K562 (cell line): ENCODE measurements around the gene EPO. TPM values are rescaled to one million over a fixed set of nuclear protein-coding genes. Genes with fewer than 3 reads are reported as not detected.
A peak's percentile ranks its signal among the peaks of the same experiment; 100 is the strongest.

Source experiments
- EGR1 ChIP-seq: fragments of 450-650 bp; conservative IDR thresholded peaks from 2 replicates; pipeline ENCODE4 v1.6.1; 2017; ENCODE audit warnings: mild to moderate bottlenecking
- FIP1L1 ChIP-seq: fragments of 200-400 bp; formaldehyde crosslinking; IDR thresholded peaks from 2 replicates; pipeline ENCODE4 v1.6.1; 2018; ENCODE audit warnings: mild to moderate bottlenecking, low read depth, low read length; ENCODE audit not compliant: poor library complexity, severe bottlenecking
- HSF4 ChIP-seq: fragments of 250-450 bp; sonication (Bioruptor Pico); IDR thresholded peaks from 2 replicates; pipeline ENCODE4 v2.1.2; 2022; ENCODE audit warnings: mild to moderate bottlenecking, moderate library complexity, borderline replicate concordance
- KDM2B ChIP-seq: fragments of 250-450 bp; sonication (Bioruptor Pico); IDR thresholded peaks from 2 replicates; pipeline ENCODE4 v1.8.0; 2021; ENCODE audit warnings: mild to moderate bottlenecking, moderate library complexity
- PRDM10 ChIP-seq: fragments of 450-650 bp; IDR thresholded peaks from 2 replicates; pipeline ENCODE4 v1.6.1; 2018; ENCODE audit not compliant: partially characterized antibody
- PRMT5 ChIP-seq: sonication (generic); formaldehyde crosslinking; IDR thresholded peaks from 2 replicates; pipeline ENCODE4 v1.5.0; 2020; ENCODE audit warnings: missing genetic modification reagents
- RB1 ChIP-seq: fragments of 450-650 bp; IDR thresholded peaks from 2 replicates; pipeline ENCODE4 v1.6.1; 2017; ENCODE audit warnings: low read depth, mild to moderate bottlenecking
- RBFOX2 ChIP-seq: fragments of 200-400 bp; formaldehyde crosslinking; IDR thresholded peaks from 2 replicates; pipeline ENCODE4 v1.6.1; 2017; ENCODE audit warnings: low read depth, mild to moderate bottlenecking, low read length, moderate library complexity
- SIN3A ChIP-seq, 2 experiments: fragments of 150-350 bp in 1 of 2; IDR thresholded peaks; 2 replicates each; pipeline ENCODE4 v1.6.1; 2011 to 2016; ENCODE audit warnings: borderline replicate concordance in 2 of 2, low read depth in 2 of 2, low read length in 2 of 2, mild to moderate bottlenecking in 2 of 2, moderate library complexity in 2 of 2; ENCODE audit not compliant: control insufficient read depth in 1 of 2
- SPI1 ChIP-seq: IDR thresholded peaks from 2 replicates; pipeline ENCODE4 v1.6.1; 2011; ENCODE audit warnings: low read depth, low read length, control low read depth, borderline replicate concordance
- YY1 ChIP-seq, 3 experiments: IDR thresholded peaks; 2 replicates each; pipeline ENCODE4 v1.6.1; 2011; ENCODE audit warnings: low read length in 2 of 3, mild to moderate bottlenecking in 2 of 3, moderate library complexity in 2 of 3, borderline replicate concordance in 1 of 3, control low read depth in 1 of 3, low read depth in 1 of 3; ENCODE audit not compliant: insufficient read depth in 3 of 3, insufficient replicate concordance in 2 of 3, control insufficient read depth in 1 of 3, insufficient read length in 1 of 3; ENCODE audit errors: extremely low read depth in 1 of 3
- ZNF263 ChIP-seq: sonication (generic); formaldehyde crosslinking; IDR thresholded peaks from 2 replicates; pipeline ENCODE4 v1.8.0; 2022; ENCODE audit warnings: mild to moderate bottlenecking, missing genetic modification reagents, borderline replicate concordance
- ZSCAN32 ChIP-seq: fragments of 450-650 bp; formaldehyde crosslinking; IDR thresholded peaks from 2 replicates; pipeline ENCODE4 v1.4.0; 2020; ENCODE audit warnings: mild to moderate bottlenecking, moderate library complexity
- polyA plus RNA-seq, 8 experiments: library from polyadenylated mRNA; depleted of rRNA in 4 of 8; stranded (reverse) in 5 of 8; unstranded in 3 of 8; fragments of >200 nt; fragmentation: Nextera tagmentation in 2 of 8; fragmentation: Illumina TruSeq in 1 of 8; extraction: Ambion mirVana in 2 of 8; extraction: Trizol in 1 of 8; gene quantifications; 2 replicates each; pipeline versions ENCODE4 v1.2.1 to v1.2.3, GENCODE V29; 2011 to 2014; ENCODE audit warnings: inconsistent platforms in 1 of 8, missing spikeins in 1 of 8
- total RNA-seq, 7 experiments: library from RNA; depleted of rRNA in 6 of 7; stranded (reverse); fragments of >200 nt in 6 of 7; fragmentation: Illumina TruSeq in 2 of 7; extraction: Trizol in 2 of 7; gene quantifications; 2 replicates each; pipeline versions ENCODE4 v1.2.1 to v1.2.3, GENCODE V29; 2011 to 2021; ENCODE audit warnings: low replicate concordance in 1 of 7
- TF ChIP-seq, protein P1 (sequence below): sonication (generic); formaldehyde crosslinking; IDR thresholded peaks from 2 replicates; pipeline ENCODE4 v1.8.1; 2023; ENCODE audit warnings: mild to moderate bottlenecking, missing genetic modification reagents
- TF ChIP-seq, protein P2 (sequence below): fragments of 450-650 bp; IDR thresholded peaks from 2 replicates; pipeline ENCODE4 v1.6.1; 2016
- TF ChIP-seq, protein P3 (sequence below), 2 experiments: IDR thresholded peaks; 2 replicates each; pipeline ENCODE4 v1.6.1; 2012; ENCODE audit warnings: improper control_type of control experiment in 2 of 2, low read depth in 2 of 2, low read length in 2 of 2, borderline replicate concordance in 1 of 2

The EPO gene
- total and polyA plus RNA-seq, 9 of the 15 experiments (the other 6 are each of a cell fraction or from before 2014, with no cell fraction given), result 0.06 to 0.41 (median 0.07) TPM; not detected in 6

DNA sequence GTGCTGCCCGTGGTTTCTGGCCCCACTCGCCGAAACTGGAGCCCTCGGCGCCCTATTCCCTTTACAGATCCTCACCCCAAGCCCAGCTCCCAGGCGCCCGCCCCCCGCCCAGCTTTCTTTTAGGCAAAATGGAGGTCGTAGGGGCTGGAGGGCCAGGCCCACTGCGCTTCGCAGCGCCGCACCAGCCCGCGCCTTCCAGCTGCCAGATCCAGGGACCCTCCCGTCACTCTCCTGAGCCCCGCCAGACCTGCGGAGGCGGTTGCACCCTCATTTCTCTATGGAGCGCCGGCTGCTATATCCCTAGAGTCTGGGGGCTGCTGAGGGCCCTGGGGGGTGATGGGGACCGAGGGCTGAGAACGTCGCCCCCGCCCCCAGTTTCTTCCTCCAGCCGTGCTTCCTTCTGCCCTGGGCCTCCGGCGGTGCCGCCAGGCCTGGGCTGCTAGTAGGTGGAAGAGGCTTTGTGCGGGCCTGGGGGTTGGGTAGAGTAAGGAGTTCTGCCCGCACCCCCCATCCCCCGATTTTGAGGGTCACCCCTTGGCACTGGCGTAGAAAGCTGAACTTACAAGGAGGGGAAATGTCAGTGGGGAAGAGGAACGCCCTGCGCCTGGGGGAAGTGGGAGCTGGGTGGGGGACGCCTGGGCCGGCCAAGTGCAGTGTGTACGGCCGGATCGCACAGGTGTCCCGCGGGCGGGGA, 45.7 kb upstream of the EPO start (continued):
- TF ChIP-seq RB1 (0 out of 2 replicates have a peak, but pooled peaks have one; percentile 33), FIP1L1 (no peak), YY1 (IDR thresholded peaks at IDR 0.05; ENCODE audit: borderline replicate concordance in 1 of 3, control insufficient read depth in 1 of 3, extremely low read depth in 1 of 3, insufficient read depth in 3 of 3, insufficient read length in 1 of 3, insufficient replicate concordance in 2 of 3, low read depth in 1 of 3, low read length in 2 of 3) (peak in 1 of 3 experiments; percentile 67), PRMT5 (0 out of 2 replicates have a peak, but pooled peaks have one; percentile 19), EGR1 (peak; percentile 63; the same call in 1 of the 2 replicates), ZSCAN32 (CRISPR knock-in tag) (no peak), SIN3A (IDR thresholded peaks at IDR 0.05; ENCODE audit: borderline replicate concordance in 2 of 2, control insufficient read depth in 1 of 2, low read depth in 2 of 2, low read length in 2 of 2) (0 out of 4 replicates have a peak, but pooled peaks of 1 of the 2 experiments have one; percentile 1), HSF4 (no peak), KDM2B (CRISPR knock-in tag) (peak; percentile 40; the same call in 1 of the 2 replicates), SPI1 (0 out of 2 replicates have a peak, but pooled peaks have one; percentile 20), RBFOX2 (peak; percentile 58), ZNF263 (CRISPR knock-in tag) (no peak), PRDM10 (peak; percentile 15)
- TF ChIP-seq, protein P1, sequence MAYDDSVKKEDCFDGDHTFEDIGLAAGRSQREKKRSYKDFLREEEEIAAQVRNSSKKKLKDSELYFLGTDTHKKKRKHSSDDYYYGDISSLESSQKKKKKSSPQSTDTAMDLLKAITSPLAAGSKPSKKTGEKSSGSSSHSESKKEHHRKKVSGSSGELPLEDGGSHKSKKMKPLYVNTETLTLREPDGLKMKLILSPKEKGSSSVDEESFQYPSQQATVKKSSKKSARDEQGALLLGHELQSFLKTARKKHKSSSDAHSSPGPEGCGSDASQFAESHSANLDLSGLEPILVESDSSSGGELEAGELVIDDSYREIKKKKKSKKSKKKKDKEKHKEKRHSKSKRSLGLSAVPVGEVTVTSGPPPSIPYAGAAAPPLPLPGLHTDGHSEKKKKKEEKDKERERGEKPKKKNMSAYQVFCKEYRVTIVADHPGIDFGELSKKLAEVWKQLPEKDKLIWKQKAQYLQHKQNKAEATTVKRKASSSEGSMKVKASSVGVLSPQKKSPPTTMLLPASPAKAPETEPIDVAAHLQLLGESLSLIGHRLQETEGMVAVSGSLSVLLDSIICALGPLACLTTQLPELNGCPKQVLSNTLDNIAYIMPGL, result 0 out of 2 replicates have a peak, but pooled peaks have one; percentile 31
- TF ChIP-seq, protein P2, sequence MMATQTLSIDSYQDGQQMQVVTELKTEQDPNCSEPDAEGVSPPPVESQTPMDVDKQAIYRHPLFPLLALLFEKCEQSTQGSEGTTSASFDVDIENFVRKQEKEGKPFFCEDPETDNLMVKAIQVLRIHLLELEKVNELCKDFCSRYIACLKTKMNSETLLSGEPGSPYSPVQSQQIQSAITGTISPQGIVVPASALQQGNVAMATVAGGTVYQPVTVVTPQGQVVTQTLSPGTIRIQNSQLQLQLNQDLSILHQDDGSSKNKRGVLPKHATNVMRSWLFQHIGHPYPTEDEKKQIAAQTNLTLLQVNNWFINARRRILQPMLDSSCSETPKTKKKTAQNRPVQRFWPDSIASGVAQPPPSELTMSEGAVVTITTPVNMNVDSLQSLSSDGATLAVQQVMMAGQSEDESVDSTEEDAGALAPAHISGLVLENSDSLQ, result peak; percentile 22; the same call in 1 of the 2 replicates
- TF ChIP-seq, protein P3, sequence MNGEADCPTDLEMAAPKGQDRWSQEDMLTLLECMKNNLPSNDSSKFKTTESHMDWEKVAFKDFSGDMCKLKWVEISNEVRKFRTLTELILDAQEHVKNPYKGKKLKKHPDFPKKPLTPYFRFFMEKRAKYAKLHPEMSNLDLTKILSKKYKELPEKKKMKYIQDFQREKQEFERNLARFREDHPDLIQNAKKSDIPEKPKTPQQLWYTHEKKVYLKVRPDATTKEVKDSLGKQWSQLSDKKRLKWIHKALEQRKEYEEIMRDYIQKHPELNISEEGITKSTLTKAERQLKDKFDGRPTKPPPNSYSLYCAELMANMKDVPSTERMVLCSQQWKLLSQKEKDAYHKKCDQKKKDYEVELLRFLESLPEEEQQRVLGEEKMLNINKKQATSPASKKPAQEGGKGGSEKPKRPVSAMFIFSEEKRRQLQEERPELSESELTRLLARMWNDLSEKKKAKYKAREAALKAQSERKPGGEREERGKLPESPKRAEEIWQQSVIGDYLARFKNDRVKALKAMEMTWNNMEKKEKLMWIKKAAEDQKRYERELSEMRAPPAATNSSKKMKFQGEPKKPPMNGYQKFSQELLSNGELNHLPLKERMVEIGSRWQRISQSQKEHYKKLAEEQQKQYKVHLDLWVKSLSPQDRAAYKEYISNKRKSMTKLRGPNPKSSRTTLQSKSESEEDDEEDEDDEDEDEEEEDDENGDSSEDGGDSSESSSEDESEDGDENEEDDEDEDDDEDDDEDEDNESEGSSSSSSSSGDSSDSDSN (IDR thresholded peaks at IDR 0.05; ENCODE audit: borderline replicate concordance in 1 of 2, low read depth in 2 of 2, low read length in 2 of 2), result peak; percentile 29 to 82; a peak in 1 of 4 replicates
